Activated CD8-positive, alpha-beta T cell treated with anti-CD3 and anti-CD28 coated beads for 36 hours (primary cell): ENCODE results near the gene KDM6A. TPM values are rescaled to one million over a fixed set of nuclear protein-coding genes. Genes with fewer than 3 reads are reported as not detected.
A peak's percentile ranks its signal among the peaks of the same experiment; 100 is the strongest.
"Not testable (repeated sequence)": the region's sequence is repeated elsewhere in the genome, so short reads cannot be mapped to it uniquely, and the experiment has no call there.

Source experiments
- ATAC-seq: fragments of 200-7000 bp; cut with Tn5 transposase; one replicate; pipeline ENCODE4 v1.10.0; 2021; ENCODE audit warnings: mild to moderate bottlenecking, moderate library complexity
- CTCF ChIA-PET: fragments of 350-600 bp; sonication (Branson Sonifier 250); formaldehyde crosslinking; loops from one replicate; lab custom pipeline; 2021; ENCODE audit warnings: antibody characterized with exemption; lab: Charles Lee
- POLR2A ChIA-PET: fragments of 350-600 bp; sonication (Branson Sonifier 250); formaldehyde crosslinking; loops from one replicate; lab custom pipeline; 2021; ENCODE audit warnings: antibody characterized with exemption; lab: Charles Lee
- DNase-seq: peaks from one replicate; pipeline ENCODE4 v3.0.0-alpha.2; 2020
- H3K27ac Mint-ChIP-seq: one replicate; pipeline ENCODE4 v1.8.0; 2021; ENCODE audit warnings: mild to moderate bottlenecking, mixed read lengths
- H3K27me3 Mint-ChIP-seq: one replicate; pipeline ENCODE4 v1.8.0; 2021; ENCODE audit warnings: mixed read lengths
- H3K36me3 Mint-ChIP-seq: one replicate; pipeline ENCODE4 v1.8.0; 2021; ENCODE audit warnings: low read depth, mixed read lengths
- H3K4me1 Mint-ChIP-seq: one replicate; pipeline ENCODE4 v1.8.0; 2021; ENCODE audit warnings: low read depth, mixed read lengths
- H3K4me3 Mint-ChIP-seq: one replicate; pipeline ENCODE4 v1.8.0; 2021; ENCODE audit warnings: mild to moderate bottlenecking, moderate library complexity, mixed read lengths
- H3K9me3 Mint-ChIP-seq: one replicate; pipeline ENCODE4 v1.8.0; 2021; ENCODE audit warnings: mixed read lengths
- CTCF ChIP-seq: fragments of 200-600 bp; IDR thresholded peaks from one replicate; pipeline ENCODE4 v1.8.0; 2022; ENCODE audit warnings: antibody characterized with exemption, mild to moderate bottlenecking
- intact Hi-C: fragments of 100-400 bp; cut with micrococcal nuclease; formaldehyde crosslinking; loops from one replicate; pipeline ENCODE4 v1.10.0; 2022
- total RNA-seq, 2 experiments: library from RNA; stranded (reverse); gene quantifications; one replicate each; pipeline ENCODE4 v1.2.3, GENCODE V29; 2021

The KDM6A gene
- total RNA-seq, 2 experiments from 2014 or later, result 18.9 to 21.1 TPM

- Mint-ChIP-seq H3K4me3 (no peak overlapping the region), H3K4me1 (peaks cover 30% of the 10 kb centered on the region), H3K27me3 (no peaks in the 10 kb centered on the region), H3K9me3 (peaks cover 4% of the 10 kb centered on the region), H3K27ac (no peak overlapping the region), H3K36me3 (peaks cover 6% of the 10 kb centered on the region)
- ATAC-seq (no peak), DNase-seq (no peak)
- no peak for TF ChIP-seq CTCF
- POLR2A ChIA-PET, result no interaction called here
- CTCF ChIA-PET, result no interaction called here
- intact Hi-C loops, result no loop called here
Observed at GRCh38 chrX:44949125-44949524, 76.1 kb downstream of the KDM6A start.

GRCh38 chrX:44950471-44951366 is 77.7 kb downstream of the KDM6A start:
- H3K36me3 Mint-ChIP-seq, H3K27me3 Mint-ChIP-seq, DNase-seq, ATAC-seq, H3K9me3 Mint-ChIP-seq, intact Hi-C loops, H3K4me3 Mint-ChIP-seq, POLR2A ChIA-PET: not testable (repeated sequence)
- H3K4me1 Mint-ChIP-seq, result peaks cover 38% of the 10 kb centered on the region
- CTCF ChIA-PET, result interaction anchor here (0.8 kb wide), 1 partner anchor 93 kb away, joined by 3 read pairs; no protein-coding TSS in a partner anchor
- peak overlapping the region; percentile 46 for H3K27ac Mint-ChIP-seq

GRCh38 chrX:44951572-44952067 is 78.6 kb downstream of the KDM6A start:
- POLR2A ChIA-PET, result no interaction called here
- peaks cover 2% of the 10 kb centered on the region for H3K36me3 Mint-ChIP-seq
- H3K4me1 Mint-ChIP-seq, result peaks cover 43% of the 10 kb centered on the region
- no peak for ATAC-seq
- no peak overlapping the region for H3K27ac Mint-ChIP-seq
- no peak overlapping the region for H3K4me3 Mint-ChIP-seq
- no peak for TF ChIP-seq CTCF
- H3K9me3 Mint-ChIP-seq, result no peaks in the 10 kb centered on the region
- no peak for DNase-seq
- intact Hi-C loops, result no loop called here
- no peaks in the 10 kb centered on the region for H3K27me3 Mint-ChIP-seq
- CTCF ChIA-PET, result no interaction called here

GRCh38 chrX:44952329-44953027 is 79.5 kb downstream of the KDM6A start:
- no peaks in the 10 kb centered on the region for H3K9me3 Mint-ChIP-seq
- ChIA-PET CTCF (no interaction called here), POLR2A (no interaction called here)
- ATAC-seq (no peak), DNase-seq (no peak)
- peaks cover 45% of the 10 kb centered on the region for H3K4me1 Mint-ChIP-seq
- no peak overlapping the region for H3K27ac Mint-ChIP-seq
- no peaks in the 10 kb centered on the region for H3K27me3 Mint-ChIP-seq
- intact Hi-C loops, result no loop called here
- H3K36me3 Mint-ChIP-seq, result peaks cover 1% of the 10 kb centered on the region
- no peak for TF ChIP-seq CTCF
- no peak overlapping the region for H3K4me3 Mint-ChIP-seq

GRCh38 chrX:44953734-44954502 is 80.9 kb downstream of the KDM6A start:
- H3K4me1 Mint-ChIP-seq, result peaks cover 38% of the 10 kb centered on the region
- H3K4me3 Mint-ChIP-seq, result no peak overlapping the region
- intact Hi-C loops, result no loop called here
- ChIA-PET CTCF (no interaction called here), POLR2A (interaction anchor here (0.6 kb wide), 1 partner anchor 68 kb away, joined by 3 read pairs; no protein-coding TSS in a partner anchor)
- TF ChIP-seq CTCF, result no peak
- H3K27me3 Mint-ChIP-seq, result no peaks in the 10 kb centered on the region
- no peak overlapping the region for H3K27ac Mint-ChIP-seq
- ATAC-seq (no peak), DNase-seq (no peak)
- peaks cover 1% of the 10 kb centered on the region for H3K36me3 Mint-ChIP-seq
- no peaks in the 10 kb centered on the region for H3K9me3 Mint-ChIP-seq
